ENCODE results near the gene ZNF280B. TPM values are rescaled to one million over a fixed set of nuclear protein-coding genes. Genes with fewer than 3 reads are reported as not detected.

Gene ZNF280B
- total RNA-seq, 3 donors from 2014 or later, result 0.33 to 0.64 (median 0.44) TPM

DNA sequence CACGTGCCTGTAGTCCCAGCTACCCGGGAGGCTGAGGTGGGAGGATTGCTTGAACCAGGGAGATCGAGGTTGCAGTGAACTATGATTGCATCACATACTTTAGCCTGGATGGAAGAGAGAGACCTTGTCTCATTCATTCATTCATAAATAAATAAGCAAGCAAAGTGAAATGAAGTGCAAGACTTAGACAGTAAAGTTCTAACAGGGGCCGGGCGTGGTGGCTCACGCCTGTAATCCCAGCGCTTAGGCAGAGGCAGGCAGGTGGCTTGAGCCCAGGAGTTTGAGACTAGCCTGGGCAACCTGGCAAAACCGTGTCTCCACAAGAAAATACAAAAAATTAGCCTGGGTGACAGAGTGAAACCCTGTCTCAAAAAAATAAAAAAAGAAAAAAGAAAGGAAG is 13.1 kb upstream of the ZNF280B start:
- no peak overlapping the region for H3K4me3 ChIP-seq
- DNase-seq (ENCODE audit: low spot score in 2 of 2), result no peak
- H3K27ac ChIP-seq, result no peak overlapping the region
- H3K4me1 ChIP-seq, result no peaks in the 10 kb centered on the region
- no peaks in the 10 kb centered on the region for H3K36me3 ChIP-seq
- intact Hi-C loops (cut with DNase I; ENCODE audit: low total_unique reads), result no loop called here
- no peaks in the 10 kb centered on the region for H3K27me3 ChIP-seq
- H3K9me3 ChIP-seq, result no peaks in the 10 kb centered on the region
- TF ChIP-seq, protein P1, sequence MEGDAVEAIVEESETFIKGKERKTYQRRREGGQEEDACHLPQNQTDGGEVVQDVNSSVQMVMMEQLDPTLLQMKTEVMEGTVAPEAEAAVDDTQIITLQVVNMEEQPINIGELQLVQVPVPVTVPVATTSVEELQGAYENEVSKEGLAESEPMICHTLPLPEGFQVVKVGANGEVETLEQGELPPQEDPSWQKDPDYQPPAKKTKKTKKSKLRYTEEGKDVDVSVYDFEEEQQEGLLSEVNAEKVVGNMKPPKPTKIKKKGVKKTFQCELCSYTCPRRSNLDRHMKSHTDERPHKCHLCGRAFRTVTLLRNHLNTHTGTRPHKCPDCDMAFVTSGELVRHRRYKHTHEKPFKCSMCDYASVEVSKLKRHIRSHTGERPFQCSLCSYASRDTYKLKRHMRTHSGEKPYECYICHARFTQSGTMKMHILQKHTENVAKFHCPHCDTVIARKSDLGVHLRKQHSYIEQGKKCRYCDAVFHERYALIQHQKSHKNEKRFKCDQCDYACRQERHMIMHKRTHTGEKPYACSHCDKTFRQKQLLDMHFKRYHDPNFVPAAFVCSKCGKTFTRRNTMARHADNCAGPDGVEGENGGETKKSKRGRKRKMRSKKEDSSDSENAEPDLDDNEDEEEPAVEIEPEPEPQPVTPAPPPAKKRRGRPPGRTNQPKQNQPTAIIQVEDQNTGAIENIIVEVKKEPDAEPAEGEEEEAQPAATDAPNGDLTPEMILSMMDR (IDR thresholded peaks at IDR 0.05), result no peak
- no peak for TF ChIP-seq POLR2A (IDR thresholded peaks at IDR 0.05)
- no peak for TF ChIP-seq POLR2AphosphoS5 (IDR thresholded peaks at IDR 0.05)

DNA sequence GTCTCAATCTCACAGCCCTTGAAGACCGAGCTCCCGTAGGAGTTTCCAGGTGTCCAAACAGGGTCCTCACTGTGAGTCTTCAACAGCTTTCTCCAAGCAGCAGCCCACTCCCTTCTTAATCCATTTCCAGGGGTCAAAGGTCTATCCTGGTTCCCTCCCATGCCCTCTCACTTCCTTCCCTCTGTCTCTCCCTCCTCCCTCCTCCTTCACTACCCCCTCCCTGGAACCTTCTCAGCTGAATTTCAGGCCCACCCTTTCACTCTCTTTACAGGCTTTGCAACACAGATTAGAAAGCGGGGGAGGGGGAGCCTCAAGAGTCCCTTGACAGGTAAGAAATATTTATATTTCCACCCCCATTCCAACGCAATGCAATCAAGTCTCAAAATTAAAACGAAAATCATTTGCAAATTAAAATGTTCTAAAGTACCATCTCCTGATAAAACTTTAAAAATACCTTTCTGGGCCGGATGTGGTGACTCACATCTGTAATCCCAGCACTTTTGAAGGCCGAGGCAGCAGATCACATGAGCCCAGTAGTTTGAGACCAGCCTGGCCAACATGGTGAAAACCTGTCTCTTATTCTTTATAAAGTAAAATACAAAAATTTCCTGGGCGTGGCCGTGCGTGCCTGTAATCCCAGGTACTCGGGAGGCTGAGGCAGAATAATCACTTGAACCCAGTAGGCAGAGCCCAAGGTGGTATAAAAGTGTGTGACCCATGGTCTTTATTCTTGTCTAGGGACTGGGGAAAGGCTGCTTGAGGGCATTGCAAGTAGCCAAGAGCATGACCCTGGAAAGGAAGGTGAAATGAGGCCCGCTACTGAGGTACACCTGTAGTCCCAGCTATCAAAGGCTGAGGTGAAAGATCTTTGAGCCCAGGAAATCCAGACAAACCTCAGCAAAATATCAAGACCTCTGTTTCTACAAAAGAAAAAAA is 12.4 kb upstream of the ZNF280B start:
- no peak for TF ChIP-seq POLR2A (IDR thresholded peaks at IDR 0.05)
- TF ChIP-seq, protein P1 (IDR thresholded peaks at IDR 0.05), result no peak
- no peak for TF ChIP-seq POLR2AphosphoS5 (IDR thresholded peaks at IDR 0.05)
- DNase-seq (ENCODE audit: low spot score in 2 of 2), result no peak

DNA sequence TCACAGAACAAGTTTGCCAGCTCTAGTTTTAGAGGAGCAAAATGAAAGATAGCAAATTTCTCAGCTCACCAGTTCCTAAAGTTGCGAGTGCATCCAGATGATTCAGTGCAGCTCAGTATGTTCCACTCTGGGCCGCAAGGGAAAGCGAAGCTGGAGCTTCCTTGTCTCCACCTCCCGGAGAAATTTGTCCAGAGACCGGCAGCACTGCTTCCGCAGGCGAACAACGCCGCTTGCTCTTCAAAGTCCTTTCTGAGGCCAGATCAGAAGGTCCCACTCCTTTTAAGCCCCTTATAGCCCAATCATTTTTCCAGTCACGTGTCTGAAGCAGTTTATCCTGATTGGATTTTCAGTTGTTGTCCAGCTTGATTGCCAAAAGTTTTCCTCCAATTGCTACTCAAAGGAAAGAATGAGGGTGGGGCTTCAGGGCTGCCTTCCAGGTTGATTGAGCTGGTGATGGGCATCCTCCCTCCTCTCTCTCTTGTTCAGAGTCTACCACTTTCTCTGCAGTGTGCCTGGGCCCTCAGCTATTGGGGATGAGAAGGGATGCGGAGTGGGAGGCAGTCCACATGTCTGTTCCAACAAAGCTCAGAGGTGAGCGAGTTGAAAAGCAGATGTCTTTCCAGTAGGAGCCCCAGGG is 11.6 kb upstream of the ZNF280B start, which contains the start of gene ZNF280A:
Gene ZNF280A, minus strand, starts transcription at position 251 of the 637 bp plus-strand sequence. CDS start 4,640 bp downstream, outside the sequence.
- H3K4me3 ChIP-seq, result no peak within 1 kb of the TSS
- TF ChIP-seq POLR2A (IDR thresholded peaks at IDR 0.05) (no peak), POLR2AphosphoS5 (IDR thresholded peaks at IDR 0.05) (no peak)
- TF ChIP-seq, protein P1 (IDR thresholded peaks at IDR 0.05), result no peak
- H3K4me1 ChIP-seq, result no peaks in the 10 kb centered on the region
- no peaks in the 10 kb centered on the region for H3K9me3 ChIP-seq
- no peak within 1 kb of the TSS for H3K27ac ChIP-seq
- H3K27me3 ChIP-seq, result no peaks in the 10 kb centered on the region
- intact Hi-C loops (cut with DNase I; ENCODE audit: low total_unique reads), result no loop called here
- DNase-seq (ENCODE audit: low spot score in 2 of 2), result no peak
- H3K36me3 ChIP-seq, result no peaks in the 10 kb centered on the region

More for the DNA sequence above, 12.4 kb upstream of the ZNF280B start:
- intact Hi-C loops (cut with DNase I; ENCODE audit: low total_unique reads), result no loop called here
- H3K4me3 ChIP-seq, result no peak overlapping the region
- no peaks in the 10 kb centered on the region for H3K4me1 ChIP-seq
- no peaks in the 10 kb centered on the region for H3K36me3 ChIP-seq
- H3K27ac ChIP-seq, result no peak overlapping the region
- H3K9me3 ChIP-seq, result no peaks in the 10 kb centered on the region
- no peaks in the 10 kb centered on the region for H3K27me3 ChIP-seq

DNA sequence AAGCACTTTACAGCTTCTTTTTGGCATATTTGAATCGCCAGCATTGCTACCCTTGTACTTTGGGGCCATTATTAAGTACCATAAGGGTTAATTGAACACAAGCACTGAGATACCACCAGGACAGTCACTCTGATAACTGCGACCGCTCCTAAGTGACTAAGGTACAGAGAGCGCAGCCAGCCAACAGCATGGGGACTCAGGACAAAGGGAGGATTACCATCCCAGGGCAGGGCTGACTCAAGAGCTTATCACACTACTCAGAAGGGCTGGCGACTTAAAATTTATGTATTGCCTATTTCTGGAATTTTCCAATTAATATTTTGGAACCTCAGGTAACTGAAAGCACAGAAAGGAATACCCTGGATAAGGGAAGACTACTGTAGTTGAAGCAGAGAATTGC is 11.0 kb upstream of the ZNF280B start:
- Histone ChIP-seq H3K9me3 (no peaks in the 10 kb centered on the region), H3K27me3 (no peaks in the 10 kb centered on the region), H3K27ac (no peak overlapping the region), H3K4me3 (no peak overlapping the region), H3K4me1 (no peaks in the 10 kb centered on the region), H3K36me3 (no peaks in the 10 kb centered on the region)
- no peak for DNase-seq (ENCODE audit: low spot score in 2 of 2)
- TF ChIP-seq, protein P1 (IDR thresholded peaks at IDR 0.05), result no peak
- TF ChIP-seq POLR2A (IDR thresholded peaks at IDR 0.05) (no peak), POLR2AphosphoS5 (IDR thresholded peaks at IDR 0.05) (no peak)
- intact Hi-C loops (cut with DNase I; ENCODE audit: low total_unique reads), result no loop called here

DNA sequence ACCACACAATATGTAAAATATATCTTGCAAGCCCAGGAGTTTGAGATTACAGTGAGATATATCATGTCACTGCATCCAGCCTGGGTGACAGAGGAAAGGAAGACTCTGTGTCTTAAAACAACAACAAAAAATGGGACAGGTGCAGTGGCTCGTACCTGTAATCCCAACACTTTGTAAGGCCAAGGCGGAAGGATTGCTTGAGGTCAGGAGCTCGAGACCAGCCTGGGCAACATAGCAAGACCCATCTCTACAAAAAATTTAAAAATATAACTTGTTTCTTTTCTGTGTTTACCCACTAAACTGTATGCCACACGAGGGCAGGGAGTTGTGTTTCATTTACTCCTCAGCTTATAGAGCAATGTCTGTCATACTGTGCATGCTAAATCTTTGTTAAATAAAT is 8.4 kb upstream of the ZNF280B start:
- Histone ChIP-seq H3K27ac (no peak overlapping the region), H3K9me3 (no peaks in the 10 kb centered on the region), H3K4me1 (no peaks in the 10 kb centered on the region), H3K4me3 (no peak overlapping the region), H3K36me3 (no peaks in the 10 kb centered on the region), H3K27me3 (no peaks in the 10 kb centered on the region)
- intact Hi-C loops (cut with DNase I; ENCODE audit: low total_unique reads), result no loop called here
- DNase-seq (ENCODE audit: low spot score in 2 of 2), result no peak
- TF ChIP-seq POLR2A (IDR thresholded peaks at IDR 0.05) (no peak), POLR2AphosphoS5 (IDR thresholded peaks at IDR 0.05) (no peak)
- TF ChIP-seq, protein P1 (IDR thresholded peaks at IDR 0.05), result no peak

Measured in breast epithelium (tissue), 4 donors.